Activated CD8-positive, alpha-beta T cell treated with anti-CD3 and anti-CD28 coated beads for 36 hours (primary cell): ENCODE results near the gene PYROXD2. TPM values are rescaled to one million over a fixed set of nuclear protein-coding genes. Genes with fewer than 3 reads are reported as not detected.

ENCODE experiments used
- ATAC-seq: fragments of 200-7000 bp; cut with Tn5 transposase; one replicate; pipeline ENCODE4 v1.10.0; 2021; ENCODE audit warnings: mild to moderate bottlenecking, moderate library complexity
- CTCF ChIA-PET: fragments of 350-600 bp; sonication (Branson Sonifier 250); formaldehyde crosslinking; loops from one replicate; lab custom pipeline; 2021; ENCODE audit warnings: antibody characterized with exemption; lab: Charles Lee
- POLR2A ChIA-PET: fragments of 350-600 bp; sonication (Branson Sonifier 250); formaldehyde crosslinking; loops from one replicate; lab custom pipeline; 2021; ENCODE audit warnings: antibody characterized with exemption; lab: Charles Lee
- DNase-seq: peaks from one replicate; pipeline ENCODE4 v3.0.0-alpha.2; 2020
- H3K27ac Mint-ChIP-seq: one replicate; pipeline ENCODE4 v1.8.0; 2021; ENCODE audit warnings: mild to moderate bottlenecking, mixed read lengths
- H3K27me3 Mint-ChIP-seq: one replicate; pipeline ENCODE4 v1.8.0; 2021; ENCODE audit warnings: mixed read lengths
- H3K36me3 Mint-ChIP-seq: one replicate; pipeline ENCODE4 v1.8.0; 2021; ENCODE audit warnings: low read depth, mixed read lengths
- H3K4me1 Mint-ChIP-seq: one replicate; pipeline ENCODE4 v1.8.0; 2021; ENCODE audit warnings: low read depth, mixed read lengths
- H3K4me3 Mint-ChIP-seq: one replicate; pipeline ENCODE4 v1.8.0; 2021; ENCODE audit warnings: mild to moderate bottlenecking, moderate library complexity, mixed read lengths
- H3K9me3 Mint-ChIP-seq: one replicate; pipeline ENCODE4 v1.8.0; 2021; ENCODE audit warnings: mixed read lengths
- CTCF ChIP-seq: fragments of 200-600 bp; IDR thresholded peaks from one replicate; pipeline ENCODE4 v1.8.0; 2022; ENCODE audit warnings: antibody characterized with exemption, mild to moderate bottlenecking
- intact Hi-C: fragments of 100-400 bp; cut with micrococcal nuclease; formaldehyde crosslinking; loops from one replicate; pipeline ENCODE4 v1.10.0; 2022
- total RNA-seq, 2 experiments: library from RNA; stranded (reverse); gene quantifications; one replicate each; pipeline ENCODE4 v1.2.3, GENCODE V29; 2021

PYROXD2 gene
- total RNA-seq, 2 experiments from 2014 or later = 5.3 to 6.2 TPM

DNA sequence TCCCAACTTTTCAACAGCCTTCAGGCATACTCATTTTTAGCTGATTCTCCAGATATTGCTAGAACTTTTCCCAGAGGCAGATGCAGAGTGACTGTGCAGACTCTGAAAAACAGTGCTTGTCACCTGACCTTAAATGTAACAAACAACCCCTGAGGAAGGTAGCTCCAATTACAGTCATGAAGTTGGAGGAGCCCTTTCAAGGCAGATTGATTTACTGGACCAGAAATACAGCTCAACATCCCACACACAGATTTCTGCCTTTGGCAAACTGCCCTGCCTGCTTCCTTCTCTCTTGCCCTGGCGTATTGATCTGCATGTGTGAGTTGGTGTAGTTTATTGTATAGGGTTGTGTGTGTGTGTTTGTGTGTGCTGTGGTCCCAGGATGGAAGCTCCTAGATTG is 38.5 kb downstream of the PYROXD2 start:
- intact Hi-C loops = no loop called here
- ATAC-seq (no peak), DNase-seq (no peak)
- ChIA-PET POLR2A (no interaction called here), CTCF (no interaction called here)
- TF ChIP-seq CTCF = no peak
- Mint-ChIP-seq H3K27ac (no peak overlapping the region), H3K36me3 (no peaks in the 10 kb centered on the region), H3K9me3 (no peaks in the 10 kb centered on the region), H3K4me1 (no peaks in the 10 kb centered on the region), H3K27me3 (peaks cover 3% of the 10 kb centered on the region), H3K4me3 (no peak overlapping the region)

DNA sequence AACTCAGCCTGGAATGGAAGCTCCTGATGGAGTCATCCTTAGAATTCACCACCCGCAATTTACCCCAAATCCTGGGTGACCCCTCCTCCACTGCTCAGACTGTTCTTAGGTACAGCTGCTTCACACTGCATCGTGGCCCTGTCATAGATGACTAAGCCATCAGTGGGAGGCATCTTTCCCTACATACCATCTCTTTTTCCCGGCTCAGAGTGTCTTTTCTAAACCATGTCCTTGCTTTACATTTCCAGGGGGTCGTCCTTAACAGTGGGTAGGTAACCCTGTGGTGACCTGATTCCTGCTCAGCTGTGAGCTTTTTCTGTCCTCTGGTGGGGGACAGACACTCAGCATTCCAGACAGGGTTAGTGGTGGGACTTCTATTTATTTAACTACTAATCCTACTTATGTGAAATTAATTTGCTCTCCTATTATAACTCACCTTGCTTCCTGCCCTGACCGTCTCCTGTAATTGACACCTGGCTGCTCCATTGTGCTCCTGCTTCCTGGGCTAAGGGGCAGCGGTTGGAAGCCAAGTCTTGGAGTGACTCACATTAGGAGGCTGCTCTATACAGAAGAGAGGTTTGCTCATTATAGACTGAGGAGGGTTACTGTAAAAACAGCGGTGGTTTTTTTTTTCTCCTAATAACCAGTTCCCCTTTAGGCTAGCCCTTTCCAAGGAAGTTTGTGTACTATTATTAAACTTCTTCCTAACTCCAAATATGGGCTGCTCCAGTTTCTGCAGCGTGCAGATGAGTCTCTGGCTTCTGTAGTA is 40.6 kb downstream of the PYROXD2 start:
- ChIA-PET POLR2A (no interaction called here), CTCF (no interaction called here)
- no peak for DNase-seq
- no peaks in the 10 kb centered on the region for H3K9me3 Mint-ChIP-seq
- intact Hi-C loops = no loop called here
- H3K4me1 Mint-ChIP-seq = no peaks in the 10 kb centered on the region
- no peak for ATAC-seq
- no peak for TF ChIP-seq CTCF
- peaks cover 3% of the 10 kb centered on the region for H3K27me3 Mint-ChIP-seq
- H3K4me3 Mint-ChIP-seq = no peak overlapping the region
- H3K36me3 Mint-ChIP-seq = no peaks in the 10 kb centered on the region
- H3K27ac Mint-ChIP-seq = no peak overlapping the region

DNA sequence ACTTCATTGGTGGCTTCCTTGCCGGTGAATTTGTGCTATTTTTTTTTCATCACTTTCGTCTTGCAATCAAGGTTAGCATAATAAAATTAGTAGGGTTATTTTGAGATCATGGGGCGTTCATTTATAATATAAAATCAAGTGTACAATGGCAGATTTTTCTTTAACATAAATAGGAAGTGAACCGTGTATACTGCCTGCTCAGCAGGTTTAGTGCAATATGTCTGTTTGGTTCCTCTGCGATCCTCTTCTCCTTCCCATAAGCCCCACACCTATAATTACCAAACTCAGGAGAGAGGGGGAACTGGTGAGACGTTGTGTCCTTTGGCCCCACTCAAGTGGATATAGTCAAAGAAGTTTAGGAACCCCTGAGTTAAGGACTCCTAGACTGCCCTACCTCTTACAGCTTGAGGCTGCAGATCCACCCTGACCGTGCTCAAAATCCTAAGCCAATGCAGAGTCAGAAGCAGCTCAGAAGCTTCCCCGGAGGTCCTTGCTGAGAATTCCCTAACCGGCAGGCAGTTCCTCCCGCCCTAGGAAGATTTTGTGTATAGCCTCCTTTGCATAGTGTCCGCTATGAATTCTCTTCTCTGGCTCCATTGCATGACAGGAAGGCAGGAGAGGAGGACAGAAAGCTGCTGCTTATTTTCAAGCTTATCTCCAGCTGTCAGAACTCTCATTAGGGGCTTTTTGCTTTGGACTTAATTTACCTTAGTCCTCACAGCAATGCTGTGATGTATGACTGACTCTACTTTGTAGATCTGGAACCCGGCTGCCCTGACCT is 41.5 kb downstream of the PYROXD2 start:
- H3K27ac Mint-ChIP-seq = no peak overlapping the region
- ChIA-PET POLR2A (interaction anchor here (0.9 kb wide), 1 partner anchor 12 kb away, joined by 3 read pairs; no protein-coding TSS in a partner anchor), CTCF (no interaction called here)
- peaks cover 3% of the 10 kb centered on the region for H3K27me3 Mint-ChIP-seq
- no peak overlapping the region for H3K4me3 Mint-ChIP-seq
- H3K9me3 Mint-ChIP-seq = no peaks in the 10 kb centered on the region
- TF ChIP-seq CTCF = no peak
- no peaks in the 10 kb centered on the region for H3K36me3 Mint-ChIP-seq
- ATAC-seq (no peak), DNase-seq (no peak)
- no peaks in the 10 kb centered on the region for H3K4me1 Mint-ChIP-seq
- intact Hi-C loops = no loop called here

- ChIA-PET POLR2A (no interaction called here), CTCF (no interaction called here)
- intact Hi-C loops = no loop called here
- Mint-ChIP-seq H3K27ac (no peak overlapping the region), H3K36me3 (no peaks in the 10 kb centered on the region), H3K4me1 (no peaks in the 10 kb centered on the region), H3K9me3 (no peaks in the 10 kb centered on the region), H3K4me3 (no peak overlapping the region), H3K27me3 (peaks cover 3% of the 10 kb centered on the region)
- ATAC-seq = no peak
- TF ChIP-seq CTCF = no peak
- no peak for DNase-seq
Measured at GRCh38 chr10:98370831-98371820, 43.9 kb downstream of the PYROXD2 start.
